ENCODE data around the gene FOXA2.

GRCh38 chr20:22630701-22631100 lies 46.3 kb upstream of the FOXA2 start:
- TF ChIP-seq CTCF (IDR thresholded peaks at IDR 0.05): no peak
- TF ChIP-seq POLR2A (IDR thresholded peaks at IDR 0.05): no peak
- no peak for TF ChIP-seq POLR2AphosphoS5 (IDR thresholded peaks at IDR 0.05)

Data from prostate gland (tissue), 2 donors.